Left cardiac atrium (tissue), 4 donors: Measurements from ENCODE around the gene NDUFA5. TPM values are rescaled to one million over a fixed set of nuclear protein-coding genes. Genes with fewer than 3 reads are reported as not detected.
"Not testable (repeated sequence)": the region's sequence is repeated elsewhere in the genome, so short reads cannot be mapped to it uniquely, and the experiment has no call there.

Experiments used
- ATAC-seq, 2 donors: fragments of 200-7000 bp; cut with Tn5 transposase; one replicate each; pipeline ENCODE4 v1.9.1; 2020; ENCODE audit warnings: mild to moderate bottlenecking in 2 of 2, moderate library complexity in 2 of 2
- DNase-seq: peaks from one replicate; pipeline ENCODE4 v3.0.0-alpha.2; 2020
- intact Hi-C, 2 donors: fragments of 100-400 bp; cut with DNase I; formaldehyde crosslinking; loops; one replicate each; pipeline versions ENCODE4 v1.14.1 to v1.15.1; 2022 to 2023
- total RNA-seq, 2 donors: library from RNA; stranded (reverse); fragmentation: NEBNext Ultra II Directional; extraction: Animal tissue kit (Norgen Biotek cat#: 25700); gene quantifications; one replicate each; pipeline ENCODE4 v1.2.1, GENCODE V29; 2021
- donor health status: DM: no; HTN: yes; CAD: no.
- donor health status: DM: no; HTN: yes; CAD: no; lungs with severe emphysema.
- donor health status: DM: yes; HTN: yes; CAD: no.
- donor health status: Dilated cardiomyopathy.

The NDUFA5 gene
- total RNA-seq, 2 donors from 2014 or later: 240 to 283 TPM

DNA sequence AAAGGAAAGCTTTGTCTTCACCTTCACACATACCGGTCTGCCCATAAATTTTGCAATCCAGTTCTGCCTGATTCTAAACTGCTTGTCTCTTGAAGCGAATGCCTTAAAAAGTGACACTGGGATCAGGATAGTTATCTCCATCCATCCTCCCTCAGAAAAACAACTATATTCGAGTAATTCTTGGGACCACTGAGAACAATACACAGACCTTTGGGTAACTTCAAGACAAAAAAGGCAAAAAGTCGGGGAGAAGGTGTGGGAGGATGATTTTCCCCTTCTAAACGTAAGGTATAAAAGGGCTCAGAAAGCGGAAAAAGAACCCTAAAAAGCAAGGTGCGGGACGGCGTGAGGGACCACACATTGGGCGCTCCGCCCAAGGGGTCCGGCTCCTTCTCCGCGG lies 25.3 kb downstream of the NDUFA5 start:
- ATAC-seq, intact Hi-C loops, DNase-seq: not testable (repeated sequence)

DNA sequence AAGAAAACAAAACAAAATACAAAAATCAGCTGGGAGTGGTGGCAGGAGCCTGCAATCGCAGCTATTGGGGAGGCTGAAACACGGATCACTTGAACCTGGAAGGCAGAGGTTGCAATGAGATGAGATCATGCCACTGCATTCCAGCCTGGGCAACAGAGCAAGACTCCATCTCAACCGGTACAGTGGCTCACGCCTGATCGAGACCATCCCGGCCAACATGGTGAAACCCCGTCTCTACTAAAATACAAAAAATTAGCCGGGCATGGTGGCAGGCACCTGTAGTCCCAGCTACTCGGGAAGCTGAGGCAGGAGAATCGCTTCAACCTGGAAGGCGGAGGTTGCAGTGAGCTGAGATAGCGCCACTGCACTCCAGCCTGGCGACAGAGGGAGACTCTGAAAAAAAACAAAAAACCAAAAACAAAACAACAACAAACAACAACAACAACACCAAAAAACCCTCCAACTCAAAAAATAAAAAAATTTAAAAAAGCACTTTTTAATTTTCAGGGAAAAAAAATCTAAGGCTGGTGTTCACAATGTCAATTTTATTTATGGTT lies 27.5 kb downstream of the NDUFA5 start:
- DNase-seq, intact Hi-C loops, ATAC-seq: not testable (repeated sequence)

DNA sequence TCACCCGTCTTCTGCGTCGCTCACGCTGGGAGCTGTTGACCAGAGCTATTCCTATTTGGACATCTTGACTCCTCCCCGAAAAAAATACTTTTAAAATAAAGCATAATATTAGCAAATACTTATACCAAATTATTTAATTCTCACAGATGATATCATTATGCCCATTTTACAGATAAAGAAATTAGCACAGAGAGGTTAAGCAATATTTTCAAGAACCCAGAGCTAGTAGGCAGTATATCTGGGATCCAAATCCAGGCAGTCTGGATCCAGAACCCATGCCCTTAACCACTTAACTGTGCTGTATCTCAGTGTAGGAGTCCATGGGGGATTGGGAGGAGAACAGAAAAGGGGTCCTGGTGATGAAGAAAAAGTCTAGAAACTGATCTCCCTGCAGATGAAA lies 29.4 kb downstream of the NDUFA5 start:
- no peak for DNase-seq
- intact Hi-C loops: no loop called here
- no peak for ATAC-seq

GRCh38 chr7:123527712-123528225 lies 29.8 kb downstream of the NDUFA5 start:
- intact Hi-C loops, ATAC-seq: not testable (repeated sequence)

DNA sequence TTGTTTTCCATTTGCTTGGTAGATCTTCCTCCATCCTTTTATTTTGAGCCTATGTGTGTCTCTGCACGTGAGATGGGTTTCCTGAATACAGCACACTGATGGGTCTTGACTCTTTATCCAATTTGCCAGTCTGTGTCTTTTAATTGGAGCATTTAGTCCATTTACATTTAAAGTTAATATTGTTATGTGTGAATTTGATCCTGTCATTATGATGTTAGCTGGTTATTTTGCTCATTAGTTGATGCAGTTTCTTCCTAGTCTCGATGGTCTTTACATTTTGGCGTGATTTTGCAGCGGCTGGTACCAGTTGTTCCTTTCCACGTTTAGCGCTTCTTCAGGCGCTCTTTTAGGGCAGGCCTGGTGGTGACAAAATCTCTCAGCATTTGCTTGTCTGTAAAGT lies 31.1 kb downstream of the NDUFA5 start:
- DNase-seq, intact Hi-C loops, ATAC-seq: not testable (repeated sequence)

More at GRCh38 chr7:123527712-123528225, 29.8 kb downstream of the NDUFA5 start:
- not testable (repeated sequence) for DNase-seq

DNA sequence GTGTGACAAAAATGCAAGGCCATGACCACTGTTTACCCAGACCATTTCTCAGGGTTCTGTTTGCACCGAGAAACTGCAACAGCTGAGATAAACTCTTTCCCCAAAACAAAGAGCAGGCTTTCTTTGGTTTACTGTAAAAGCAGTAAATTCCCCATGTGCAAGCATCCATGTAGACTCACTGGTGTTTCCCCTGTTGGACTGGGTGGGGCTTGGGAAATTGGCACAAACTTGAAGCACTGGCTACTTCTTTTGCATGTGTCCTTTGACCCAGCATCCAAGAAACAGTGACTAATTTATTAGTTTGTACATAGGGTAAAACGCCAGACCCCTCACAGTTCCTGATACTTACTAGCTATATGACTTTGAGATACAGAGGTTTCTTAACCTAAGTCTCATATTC lies 35.6 kb downstream of the NDUFA5 start:
- intact Hi-C loops: no loop called here
- no peak for ATAC-seq
- DNase-seq: no peak

DNA sequence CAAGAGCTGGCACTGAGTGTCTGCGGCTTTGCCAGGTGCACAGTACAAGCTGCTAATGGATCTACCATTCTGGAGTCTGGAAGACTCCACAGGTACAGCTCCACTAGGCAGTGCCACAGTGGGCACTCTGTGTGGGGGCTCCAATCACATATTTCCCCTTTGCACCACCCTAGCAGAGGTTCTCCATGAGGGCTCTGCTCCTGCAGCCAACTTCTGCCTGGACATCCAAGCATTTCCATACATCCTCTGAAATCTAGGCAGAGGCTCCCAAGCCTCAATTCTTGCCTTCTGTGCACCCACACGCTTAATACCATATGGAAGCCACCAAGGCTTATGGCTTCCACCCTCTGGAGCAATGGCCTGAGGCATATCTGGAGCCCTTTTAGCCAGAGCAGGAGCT lies 52.4 kb downstream of the NDUFA5 start:
- DNase-seq (no peak), ATAC-seq (no peak)
- intact Hi-C loops: no loop called here

- no peak for ATAC-seq
- no peak for DNase-seq
- intact Hi-C loops: no loop called here
Measured at GRCh38 chr7:123502201-123502600, 55.4 kb downstream of the NDUFA5 start.

DNA sequence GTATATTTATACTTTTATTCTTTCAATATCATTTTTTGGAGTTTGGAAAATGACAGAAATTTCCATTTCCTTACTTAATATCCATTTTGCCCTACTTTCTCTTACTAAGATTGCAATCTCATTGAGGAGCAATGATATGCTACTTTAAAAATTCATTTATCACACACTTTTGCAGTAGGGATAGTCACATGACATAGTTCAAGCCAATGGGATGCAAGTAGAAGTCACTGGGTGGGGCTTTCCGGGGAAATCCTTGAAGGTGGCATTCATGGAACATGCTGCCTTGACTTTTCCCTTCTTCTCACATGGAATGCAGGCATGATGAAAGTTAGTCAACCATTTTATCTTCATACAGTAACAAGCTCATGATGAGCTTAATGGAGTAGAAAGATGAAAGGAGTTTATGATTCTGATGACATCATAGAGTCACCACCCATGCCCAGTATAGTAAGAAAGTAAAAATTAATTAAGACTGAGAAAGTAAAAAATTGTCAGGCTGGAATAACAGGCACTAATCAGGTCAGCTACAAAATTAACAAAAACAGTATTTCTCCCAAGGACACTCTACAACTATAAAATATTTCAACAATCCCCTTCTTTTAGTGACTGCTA lies 56.6 kb downstream of the NDUFA5 start:
- ATAC-seq: no peak
- intact Hi-C loops: no loop called here
- DNase-seq: no peak

DNA sequence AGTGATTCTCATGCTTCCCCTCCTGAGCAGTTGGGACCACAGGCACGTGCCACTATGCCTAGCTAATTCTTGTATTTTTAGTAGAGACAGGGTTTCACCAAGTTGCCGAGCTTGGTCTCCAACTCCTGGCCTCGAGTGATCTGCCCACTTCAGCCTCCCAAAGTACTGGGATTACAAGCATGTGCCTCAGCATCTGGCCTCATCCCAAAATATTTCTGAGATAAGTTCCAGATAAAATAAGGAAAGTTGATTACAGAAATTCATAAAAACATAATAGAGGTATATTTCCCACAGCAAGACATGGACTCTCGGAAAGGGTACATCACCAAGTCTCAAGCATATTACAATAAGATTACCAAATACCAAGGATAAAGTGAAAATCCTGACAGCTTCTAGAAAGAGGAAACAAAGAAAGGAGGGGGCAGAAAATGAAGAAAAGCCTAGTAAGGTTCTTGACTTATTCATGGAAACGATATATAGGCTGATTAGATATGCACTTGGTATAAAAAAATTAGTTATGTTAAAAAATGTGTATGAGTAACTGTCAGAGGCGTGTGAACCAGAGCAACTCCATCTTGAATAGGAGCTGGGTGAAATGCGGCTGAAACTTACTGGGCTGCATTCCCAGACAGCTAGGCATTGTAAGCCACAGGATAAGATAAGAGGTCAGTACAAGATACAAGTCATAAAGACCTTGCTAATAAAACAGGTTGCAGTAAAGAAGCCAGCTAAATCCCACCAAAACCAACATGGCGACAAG lies 58.2 kb downstream of the NDUFA5 start:
- intact Hi-C loops: loop anchor here in 1 of 2 donors (5.0 to 10.0 kb wide), 2 partner anchors 185 to 373 kb away; no protein-coding TSS in a partner anchor
- DNase-seq (no peak), ATAC-seq (peak in 1 of 2 donors; percentile 54)

GRCh38 chr7:123498601-123499000 lies 59.0 kb downstream of the NDUFA5 start:
- intact Hi-C loops: loop anchor here in 1 of 2 donors (5.0 to 10.0 kb wide), 2 partner anchors 186 to 374 kb away; no protein-coding TSS in a partner anchor
- DNase-seq: no peak
- ATAC-seq: no peak

GRCh38 chr7:123498031-123498430 lies 59.6 kb downstream of the NDUFA5 start:
- ATAC-seq (no peak), DNase-seq (no peak)
- intact Hi-C loops: loop anchor here in 1 of 2 donors (5.0 to 10.0 kb wide), 2 partner anchors 187 to 374 kb away; no protein-coding TSS in a partner anchor

DNA sequence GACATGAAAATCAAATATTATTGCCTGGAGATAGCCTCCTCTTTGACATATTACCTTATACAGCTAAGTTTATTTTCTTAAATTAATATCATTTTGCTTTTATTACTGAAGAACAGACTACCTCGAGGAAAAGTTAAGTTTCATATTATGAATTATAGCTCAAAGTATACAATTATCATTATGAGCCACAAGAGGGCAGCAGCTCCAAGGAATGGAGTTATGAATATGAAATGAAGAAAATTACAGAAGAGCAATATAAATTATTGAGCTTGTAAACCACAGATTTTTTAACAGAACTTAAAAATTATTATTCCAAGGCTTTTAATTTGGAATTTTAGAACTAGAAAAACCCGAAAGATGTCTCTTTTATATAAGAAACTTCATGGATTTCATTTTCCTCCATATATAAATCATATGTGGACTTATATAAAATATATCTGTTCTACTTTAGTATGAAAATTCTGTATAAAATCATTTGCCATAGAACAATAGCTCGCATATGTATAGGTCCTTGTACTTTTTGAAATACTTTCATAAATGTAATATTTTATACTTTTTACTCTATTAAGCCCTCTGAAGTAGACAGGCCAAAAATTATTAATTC lies 63.3 kb downstream of the NDUFA5 start:
- intact Hi-C loops: loop anchor here in 1 of 2 donors (10.0 kb wide), 1 partner anchor 191 kb away; no protein-coding TSS in a partner anchor
- no peak for DNase-seq
- peak; percentile 29 to 41 for ATAC-seq

DNA sequence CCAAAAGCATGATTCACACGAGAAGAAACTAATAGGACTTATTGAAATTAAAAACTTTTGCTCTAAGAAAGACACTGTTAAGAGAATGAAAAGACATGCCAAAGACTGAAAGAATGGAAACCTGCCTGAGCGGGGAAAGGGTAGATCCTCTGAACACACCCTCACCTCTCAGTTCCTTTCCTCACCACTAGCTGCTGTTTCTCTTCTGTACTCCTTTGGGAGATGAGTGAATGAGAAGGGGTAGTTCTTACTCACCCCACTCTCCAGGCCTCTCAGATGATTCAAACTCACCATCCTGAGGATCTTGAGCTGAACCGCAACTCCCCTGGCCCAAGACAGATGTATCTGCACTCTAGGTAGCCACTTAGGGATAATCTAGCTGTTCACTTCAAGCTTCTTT lies 65.1 kb downstream of the NDUFA5 start:
- ATAC-seq (no peak), DNase-seq (no peak)
- intact Hi-C loops: loop anchor here in 1 of 2 donors (10.0 kb wide), 1 partner anchor 192 kb away; no protein-coding TSS in a partner anchor

Other genes with a start within 250 kb of the NDUFA5 start
- under 1 TPM; 0.24 to 0.38 TPM for gene IQUB, start 23.2 kb downstream of the NDUFA5 start, total RNA-seq
- gene ASB15, start 44.0 kb upstream of the NDUFA5 start, total RNA-seq: 10 to 100 TPM; 18.9 to 34.3 TPM
- gene LMOD2, start 98.0 kb upstream of the NDUFA5 start, total RNA-seq: 100 to 1,000 TPM; 220 to 376 TPM
- 10 to 100 TPM; 25.1 to 26.8 TPM for gene WASL, start 191.2 kb upstream of the NDUFA5 start, total RNA-seq